ENCODE data around the gene PHLPP1. TPM values are rescaled to one million over a fixed set of nuclear protein-coding genes. Genes with fewer than 3 reads are reported as not detected.

Gene PHLPP1
- total RNA-seq, 1 experiment from 2014 or later = 14.7 TPM

- no peak for TF ChIP-seq ELF1 (IDR thresholded peaks at IDR 0.05; ENCODE audit: borderline replicate concordance, low read depth)
- no peak for TF ChIP-seq YY1 (IDR thresholded peaks at IDR 0.05; ENCODE audit: extremely low read depth, insufficient replicate concordance, low read depth, low read length)
- no peak for TF ChIP-seq EZH2 (IDR thresholded peaks at IDR 0.05)
- no peak for TF ChIP-seq SP1 (IDR thresholded peaks at IDR 0.05; ENCODE audit: low read depth)
- no peak for TF ChIP-seq MAX (IDR thresholded peaks at IDR 0.05)
- no peak for TF ChIP-seq RAD21 (IDR thresholded peaks at IDR 0.05; ENCODE audit: low read depth)
- no peak for TF ChIP-seq JUND (IDR thresholded peaks at IDR 0.05)
- TF ChIP-seq FOSL1 (IDR thresholded peaks at IDR 0.05; ENCODE audit: low read depth) = no peak
- TF ChIP-seq ZBTB33 (IDR thresholded peaks at IDR 0.05; ENCODE audit: extremely low read depth, insufficient replicate concordance, low read length) = no peak
Measured at GRCh38 chr18:62989195-62989594, 273.9 kb downstream of the PHLPP1 start (continued).

GRCh38 chr18:62990653-62991052, 275.3 kb downstream of the PHLPP1 start:
- no peaks in the 10 kb centered on the region; the same call in 1 of the 2 replicates for H3K27me3 ChIP-seq (ENCODE audit: insufficient read depth, low read length)
- H4K20me1 ChIP-seq (ENCODE audit: insufficient read depth) = no peaks in the 10 kb centered on the region
- no peaks in the 10 kb centered on the region for H3K9me2 ChIP-seq (ENCODE audit: insufficient read depth)
- no peak overlapping the region for H3K9ac ChIP-seq (ENCODE audit: low read length)
- DNase-seq (ENCODE audit: low read depth, low spot score) = no peak
- CTCF ChIA-PET = no interaction called here
- H3K9me3 ChIP-seq (ENCODE audit: control insufficient read depth in 1 of 2, insufficient read depth in 1 of 2, low read depth in 1 of 2, low read length in 2 of 2) = no peaks in the 10 kb centered on the region
- intact Hi-C loops (cut with micrococcal nuclease) = loop anchor here (10.0 kb wide), 1 partner anchor 56 kb away; no protein-coding TSS in a partner anchor
- H2AFZ ChIP-seq (ENCODE audit: low read depth, low read length, poor library complexity, severe bottlenecking) = no peak overlapping the region
- POLR2A ChIA-PET = no interaction called here
- H3K4me2 ChIP-seq (ENCODE audit: low read length) = no peak overlapping the region
- no peaks in the 10 kb centered on the region for H3K4me1 ChIP-seq (ENCODE audit: control insufficient read depth in 1 of 2, insufficient read depth in 2 of 2, low read length in 2 of 2)
- no peak for TF ChIP-seq POLR2AphosphoS5 (IDR thresholded peaks at IDR 0.05; ENCODE audit: low read depth, low read length)
- TF ChIP-seq SIN3A (IDR thresholded peaks at IDR 0.05; ENCODE audit: low read depth) = no peak
- no peak for TF ChIP-seq CTCF (IDR thresholded peaks at IDR 0.05 in 2 of 3, conservative IDR thresholded peaks at IDR 0.05 in 1 of 3; ENCODE audit: borderline replicate concordance in 1 of 3, insufficient read depth in 1 of 3, low read depth in 2 of 3, low read length in 2 of 3)
- no peak for TF ChIP-seq REST (IDR thresholded peaks at IDR 0.05; ENCODE audit: low read depth)
- BruUV-seq (replicated peaks) = no TSS peak
- H3K27ac ChIP-seq (ENCODE audit: low read depth, low read length) = no peak overlapping the region
- H3K4me3 ChIP-seq (replicated peaks in 1 of 2; ENCODE audit: low read depth in 1 of 2, low read length in 2 of 2) = no peak overlapping the region
- no peaks in the 10 kb centered on the region for H3K79me2 ChIP-seq (ENCODE audit: insufficient read depth, low read length)
- no peaks in the 10 kb centered on the region for H3K36me3 ChIP-seq (ENCODE audit: control insufficient read depth in 1 of 2, insufficient read depth in 2 of 2, low read length in 2 of 2)
- RAD21 ChIA-PET (ENCODE audit: low non-redundant PET in 1 of 2, low total read pairs in 2 of 2, uncharacterized antibody in 2 of 2, unreplicated experiment in 2 of 2) = no interaction called here
- no peak for ATAC-seq

Measured in HCT116 (cell line).